Measurements from ENCODE around the gene HEATR9. TPM values are rescaled to one million over a fixed set of nuclear protein-coding genes. Genes with fewer than 3 reads are reported as not detected.
"Not testable (repeated sequence)": the region's sequence is repeated elsewhere in the genome, so short reads cannot be mapped to it uniquely, and the experiment has no call there.

Gene HEATR9
- total and polyA plus RNA-seq, 2 donors = not detected

GRCh38 chr17:35900708-35901480, 32.2 kb upstream of the HEATR9 start:
- no peaks in the 10 kb centered on the region for H3K36me3 ChIP-seq (ENCODE audit: insufficient read depth)
- no peaks in the 10 kb centered on the region for H3K4me1 ChIP-seq (ENCODE audit: insufficient read depth)
- DNase-seq (ENCODE audit: extremely low spot score) = peak; percentile 25
- H3K4me3 ChIP-seq (ENCODE audit: low read depth, low read length) = no peak overlapping the region
- no peak overlapping the region for H3K27ac ChIP-seq (ENCODE audit: low read depth)
- WGBS = 38% methylated on average over 11 of the region's 11 CpGs

- DNase-seq (ENCODE audit: extremely low spot score) = no peak
- WGBS = 62% methylated on average over 5 of the region's 5 CpGs
- H3K36me3 ChIP-seq (ENCODE audit: insufficient read depth) = no peaks in the 10 kb centered on the region
- H3K4me3 ChIP-seq (ENCODE audit: low read depth, low read length) = no peak overlapping the region
- no peak overlapping the region for H3K27ac ChIP-seq (ENCODE audit: low read depth)
- H3K4me1 ChIP-seq (ENCODE audit: insufficient read depth) = no peaks in the 10 kb centered on the region
Measured at GRCh38 chr17:35900280-35900679, 31.6 kb upstream of the HEATR9 start.

- WGBS = 58% methylated on average over 6 of the region's 6 CpGs
- Histone ChIP-seq H3K36me3 (ENCODE audit: insufficient read depth) (no peaks in the 10 kb centered on the region), H3K27ac (ENCODE audit: low read depth) (no peak overlapping the region), H3K4me1 (ENCODE audit: insufficient read depth) (no peaks in the 10 kb centered on the region), H3K4me3 (ENCODE audit: low read depth, low read length) (no peak overlapping the region)
- DNase-seq (ENCODE audit: extremely low spot score) = no peak
Measured at GRCh38 chr17:35898283-35899070, 29.8 kb upstream of the HEATR9 start.

GRCh38 chr17:35897772-35898171, 29.1 kb upstream of the HEATR9 start:
- DNase-seq (ENCODE audit: extremely low spot score); H3K36me3 ChIP-seq (ENCODE audit: insufficient read depth); H3K4me3 ChIP-seq (ENCODE audit: low read depth, low read length); H3K4me1 ChIP-seq (ENCODE audit: insufficient read depth); H3K27ac ChIP-seq (ENCODE audit: low read depth): not testable (repeated sequence)
- WGBS = 95% methylated on average over 7 of the region's 7 CpGs

GRCh38 chr17:35895636-35896587, 27.2 kb upstream of the HEATR9 start:
- Histone ChIP-seq H3K27ac (ENCODE audit: low read depth) (no peak overlapping the region), H3K4me1 (ENCODE audit: insufficient read depth) (no peaks in the 10 kb centered on the region), H3K4me3 (ENCODE audit: low read depth, low read length) (no peak overlapping the region), H3K36me3 (ENCODE audit: insufficient read depth) (no peaks in the 10 kb centered on the region)
- WGBS = 77% methylated on average over 14 of the region's 14 CpGs
- DNase-seq (ENCODE audit: extremely low spot score) = no peak

GRCh38 chr17:35894206-35894605, 25.5 kb upstream of the HEATR9 start:
- Histone ChIP-seq H3K36me3 (ENCODE audit: insufficient read depth) (no peaks in the 10 kb centered on the region), H3K4me3 (ENCODE audit: low read depth, low read length) (no peak overlapping the region), H3K4me1 (ENCODE audit: insufficient read depth) (peaks cover 1% of the 10 kb centered on the region), H3K27ac (ENCODE audit: low read depth) (no peak overlapping the region)
- DNase-seq (ENCODE audit: extremely low spot score) = no peak
- WGBS = 92% methylated on average over 7 of the region's 7 CpGs

- 93% methylated on average over 4 of the region's 4 CpGs for WGBS
- DNase-seq (ENCODE audit: extremely low spot score) = no peak
- H3K4me1 ChIP-seq (ENCODE audit: insufficient read depth) = peaks cover 1% of the 10 kb centered on the region
- no peaks in the 10 kb centered on the region for H3K36me3 ChIP-seq (ENCODE audit: insufficient read depth)
- no peak overlapping the region for H3K27ac ChIP-seq (ENCODE audit: low read depth)
- H3K4me3 ChIP-seq (ENCODE audit: low read depth, low read length) = no peak overlapping the region
Measured at GRCh38 chr17:35893751-35894150, 25.1 kb upstream of the HEATR9 start.

- DNase-seq (ENCODE audit: extremely low spot score) = no peak
- H3K4me1 ChIP-seq (ENCODE audit: insufficient read depth) = peaks cover 1% of the 10 kb centered on the region
- H3K36me3 ChIP-seq (ENCODE audit: insufficient read depth) = no peaks in the 10 kb centered on the region
- 53% methylated on average over 6 of the region's 6 CpGs for WGBS
- no peak overlapping the region for H3K4me3 ChIP-seq (ENCODE audit: low read depth, low read length)
- no peak overlapping the region for H3K27ac ChIP-seq (ENCODE audit: low read depth)
Measured at GRCh38 chr17:35892091-35893035, 23.7 kb upstream of the HEATR9 start.

- no peak for DNase-seq (ENCODE audit: extremely low spot score)
- Histone ChIP-seq H3K36me3 (ENCODE audit: insufficient read depth) (no peaks in the 10 kb centered on the region), H3K4me1 (ENCODE audit: insufficient read depth) (peaks cover 1% of the 10 kb centered on the region), H3K4me3 (ENCODE audit: low read depth, low read length) (no peak overlapping the region), H3K27ac (ENCODE audit: low read depth) (no peak overlapping the region)
- 81% methylated on average over 4 of the region's 4 CpGs for WGBS
Measured at GRCh38 chr17:35891269-35891668, 22.6 kb upstream of the HEATR9 start.

GRCh38 chr17:35890774-35891155, 22.1 kb upstream of the HEATR9 start:
- DNase-seq (ENCODE audit: extremely low spot score) = no peak
- WGBS = 43% methylated on average over 4 of the region's 4 CpGs
- Histone ChIP-seq H3K4me3 (ENCODE audit: low read depth, low read length) (no peak overlapping the region), H3K4me1 (ENCODE audit: insufficient read depth) (peaks cover 1% of the 10 kb centered on the region), H3K27ac (ENCODE audit: low read depth) (no peak overlapping the region), H3K36me3 (ENCODE audit: insufficient read depth) (no peaks in the 10 kb centered on the region)

- Histone ChIP-seq H3K36me3 (ENCODE audit: insufficient read depth) (no peaks in the 10 kb centered on the region), H3K4me1 (ENCODE audit: insufficient read depth) (peaks cover 1% of the 10 kb centered on the region), H3K27ac (ENCODE audit: low read depth) (no peak overlapping the region), H3K4me3 (ENCODE audit: low read depth, low read length) (no peak overlapping the region)
- 84% methylated on average over 2 of the region's 2 CpGs for WGBS
- peak; percentile 15 for DNase-seq (ENCODE audit: extremely low spot score)
Measured at GRCh38 chr17:35889818-35890773, 21.4 kb upstream of the HEATR9 start.

- Histone ChIP-seq H3K4me3 (ENCODE audit: low read depth, low read length) (no peak overlapping the region), H3K4me1 (ENCODE audit: insufficient read depth) (peaks cover 1% of the 10 kb centered on the region), H3K36me3 (ENCODE audit: insufficient read depth) (no peaks in the 10 kb centered on the region), H3K27ac (ENCODE audit: low read depth) (no peak overlapping the region)
- DNase-seq (ENCODE audit: extremely low spot score) = no peak
- WGBS = 76% methylated on average over 2 of the region's 2 CpGs
Measured at GRCh38 chr17:35889241-35889640, 20.6 kb upstream of the HEATR9 start.

Measured in urinary bladder (tissue), 4 donors.